H1 (cell line): ENCODE measurements around the gene ULK1. TPM values are rescaled to one million over a fixed set of nuclear protein-coding genes. Genes with fewer than 3 reads are reported as not detected.

Experiments used
- ASH2L ChIP-seq: fragments of 200-600, 300-600 bp; sonication (generic); IDR thresholded peaks from one replicate; pipeline ENCODE4 v1.7.1; 2017; ENCODE audit warnings: low read length
- CREB1 ChIP-seq: IDR thresholded peaks from 2 replicates; pipeline ENCODE4 v1.6.1; 2012; ENCODE audit warnings: inconsistent platforms
- CTBP2 ChIP-seq: IDR thresholded peaks from 2 replicates; pipeline ENCODE4 v1.7.0; 2011; ENCODE audit warnings: borderline replicate concordance, mild to moderate bottlenecking, moderate library complexity, mixed read lengths, low read length; ENCODE audit not compliant: insufficient read depth, insufficient read length
- EP300 ChIP-seq, 2 experiments: IDR thresholded peaks; 1 replicate in 1 of 2; 2 replicates in 1 of 2; pipeline ENCODE4 v1.6.1; 2011 to 2012; ENCODE audit warnings: low read depth in 2 of 2, low read length in 2 of 2, mild to moderate bottlenecking in 2 of 2, borderline replicate concordance in 1 of 2, inconsistent platforms in 1 of 2, moderate library complexity in 1 of 2
- HDAC2 ChIP-seq, 2 experiments: fragments of 300-600 bp in 1 of 2; sonication (generic) in 1 of 2; IDR thresholded peaks; 2 replicates each; pipeline ENCODE4 v1.6.1; 2011 to 2012; ENCODE audit warnings: low read depth in 2 of 2, low read length in 2 of 2, mild to moderate bottlenecking in 2 of 2, moderate library complexity in 2 of 2, borderline replicate concordance in 1 of 2, inconsistent platforms in 1 of 2
- HDAC6 ChIP-seq: IDR thresholded peaks from one replicate; pipeline ENCODE4 v1.7.1; 2012; ENCODE audit warnings: low read depth, mild to moderate bottlenecking, inconsistent platforms, low read length, moderate library complexity
- KDM1A ChIP-seq: fragments of 200-600, 300-600 bp; sonication (generic); IDR thresholded peaks from 2 replicates; pipeline ENCODE4 v1.7.1; 2016; ENCODE audit warnings: mild to moderate bottlenecking, low read length, borderline replicate concordance
- KDM5A ChIP-seq: fragments of 200-600 bp; IDR thresholded peaks from 2 replicates; pipeline ENCODE4 v1.7.1; 2012; ENCODE audit warnings: mild to moderate bottlenecking, low read length, inconsistent platforms, mixed read lengths
- MAFK ChIP-seq: IDR thresholded peaks from 2 replicates; pipeline ENCODE4 v1.6.1; 2012; ENCODE audit warnings: low read depth, mild to moderate bottlenecking, improper control_type of control experiment, low read length
- NRF1 ChIP-seq: IDR thresholded peaks from 2 replicates; pipeline ENCODE4 v1.6.1; 2011; ENCODE audit warnings: mild to moderate bottlenecking, low read depth, low read length, improper control_type of control experiment
- POLR2A ChIP-seq, 2 experiments: IDR thresholded peaks; 1 replicate in 1 of 2; 2 replicates in 1 of 2; pipeline ENCODE4 v1.6.1; 2011; ENCODE audit warnings: low read depth in 2 of 2, low read length in 2 of 2, mild to moderate bottlenecking in 2 of 2; ENCODE audit errors: control extremely low read depth in 1 of 2
- POLR2AphosphoS5 ChIP-seq: IDR thresholded peaks from 2 replicates; pipeline ENCODE4 v1.6.1; 2011; ENCODE audit warnings: low read depth, low read length
- POU5F1 ChIP-seq: IDR thresholded peaks from 2 replicates; pipeline ENCODE4 v1.6.1; 2011; ENCODE audit warnings: low read depth, mild to moderate bottlenecking, low read length, moderate library complexity
- RBBP5 ChIP-seq: IDR thresholded peaks from 2 replicates; pipeline ENCODE4 v1.7.1; 2012; ENCODE audit warnings: low read depth, mild to moderate bottlenecking, inconsistent platforms, low read length, moderate library complexity, borderline replicate concordance
- SIN3A ChIP-seq, 2 experiments: IDR thresholded peaks in 1 of 2; conservative IDR thresholded peaks in 1 of 2; 2 replicates each; pipeline ENCODE4 v1.6.1; 2011 to 2012; ENCODE audit warnings: low read length in 2 of 2, improper control_type of control experiment in 1 of 2, low read depth in 1 of 2, mild to moderate bottlenecking in 1 of 2
- SP1 ChIP-seq: IDR thresholded peaks from 2 replicates; pipeline ENCODE4 v1.6.1; 2011; ENCODE audit warnings: low read depth, low read length
- SP4 ChIP-seq: IDR thresholded peaks from 2 replicates; pipeline ENCODE4 v1.6.1; 2012; ENCODE audit warnings: low read length, inconsistent platforms
- TAF1 ChIP-seq: IDR thresholded peaks from 2 replicates; pipeline ENCODE4 v1.6.1; 2011; ENCODE audit warnings: mild to moderate bottlenecking, low read depth, low read length
- ZNF274 ChIP-seq: IDR thresholded peaks from 2 replicates; pipeline ENCODE4 v1.7.0; 2012; ENCODE audit warnings: low read length, borderline replicate concordance; ENCODE audit errors: extremely low read depth
- polyA plus RNA-seq, 7 experiments: library from polyadenylated mRNA; depleted of rRNA in 3 of 7; stranded (reverse) in 5 of 7; unstranded in 2 of 7; fragments of >200 nt in 5 of 7; fragments of 200-250 nt in 2 of 7; gene quantifications; 1 replicate in 5 of 7; 2 replicates in 1 of 7; 4 replicates in 1 of 7; pipeline versions ENCODE4 v1.2.1 to v1.2.3, GENCODE V29; 2011 to 2013; ENCODE audit warnings: missing spikeins in 2 of 7, mixed read lengths in 2 of 7
- total RNA-seq: library from RNA; stranded (reverse); fragmentation: NEBNext Ultra II Directional; extraction: Animal tissue kit (Norgen Biotek cat#: 25700); gene quantifications from 2 replicates; pipeline ENCODE4 v1.2.1, GENCODE V29; 2021

ULK1 gene
- total and polyA plus RNA-seq, 2 of the 8 experiments (the other 6 are each of a cell fraction or from before 2014, with no cell fraction given): 13.0 to 44.1 TPM

DNA sequence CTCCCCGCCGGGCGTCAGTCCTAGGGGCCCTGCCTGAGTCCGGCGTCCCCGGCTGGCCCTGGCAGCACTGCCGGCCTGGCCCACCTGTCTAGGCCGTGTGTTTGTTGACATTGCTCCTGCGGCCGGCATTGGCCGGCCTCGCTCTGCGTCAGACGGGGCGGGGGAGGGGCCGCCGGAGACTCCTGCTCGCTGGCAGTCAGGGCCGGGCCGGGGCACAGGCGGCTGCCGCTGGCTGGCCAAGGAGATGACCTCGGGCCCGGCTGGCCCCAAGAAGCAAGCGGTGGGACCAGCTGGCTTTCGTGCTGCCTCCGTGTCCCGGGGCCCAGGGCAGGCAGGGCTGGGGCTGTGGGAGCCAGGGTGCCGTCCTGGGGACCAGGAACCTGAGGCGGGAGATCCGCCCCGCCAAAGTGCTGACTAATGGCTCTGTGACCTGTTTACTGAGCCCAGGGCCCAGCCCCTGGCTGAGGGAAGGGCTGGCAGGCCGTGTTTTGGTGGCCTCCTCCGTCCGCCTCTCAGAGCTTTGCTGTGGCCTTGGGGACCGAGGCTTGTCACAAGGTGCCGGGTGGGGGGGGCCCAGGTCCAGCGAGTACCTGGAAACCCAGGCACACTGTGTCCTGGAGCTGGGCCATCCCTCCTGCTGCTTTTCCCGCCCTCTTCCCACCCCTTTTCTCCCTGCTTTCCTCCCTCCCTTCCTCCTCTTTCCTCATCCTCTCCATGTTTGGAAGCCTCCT lies 1.8 kb downstream of the ULK1 start (continued):
- peak; percentile 3 to 65; a peak in 2 of 3 replicates for TF ChIP-seq EP300 (IDR thresholded peaks at IDR 0.05; ENCODE audit: borderline replicate concordance in 1 of 2, low read depth in 2 of 2, low read length in 2 of 2)
- no peak for TF ChIP-seq KDM1A
- 0 out of 2 replicates have a peak, but pooled peaks have one; percentile 58 for TF ChIP-seq RBBP5
- TF ChIP-seq TAF1: peak; percentile 86
- TF ChIP-seq KDM5A: no peak
- TF ChIP-seq NRF1: no peak
- TF ChIP-seq POU5F1: no peak
- TF ChIP-seq MAFK: peak; percentile 85; the same call in 1 of the 2 replicates
- peak; percentile 56; the same call in 1 of the 2 replicates for TF ChIP-seq POLR2AphosphoS5
- peak in 1 of 2 experiments; percentile 77; a peak in 2 of 3 replicates for TF ChIP-seq POLR2A (IDR thresholded peaks at IDR 0.05; ENCODE audit: control extremely low read depth in 1 of 2, low read depth in 2 of 2, low read length in 2 of 2)
- peak in 1 of 2 experiments; percentile 95; a peak in 2 of 4 replicates for TF ChIP-seq SIN3A (conservative IDR thresholded peaks at IDR 0.05 in 1 of 2, IDR thresholded peaks at IDR 0.05 in 1 of 2; ENCODE audit: low read depth in 1 of 2, low read length in 2 of 2)
- 0 out of 2 replicates have a peak, but pooled peaks have one; percentile 28 for TF ChIP-seq SP1
- no peak for TF ChIP-seq ZNF274
- TF ChIP-seq HDAC2 (IDR thresholded peaks at IDR 0.05; ENCODE audit: borderline replicate concordance in 1 of 2, low read depth in 2 of 2, low read length in 2 of 2): no peak
- TF ChIP-seq ASH2L: peak; percentile 37
- no peak for TF ChIP-seq HDAC6
- TF ChIP-seq CREB1: peak; percentile 80
- TF ChIP-seq SP4: no peak
- no peak for TF ChIP-seq CTBP2
- TF ChIP-seq, all 59 proteins: peak for 16
